ENCODE measurements around the gene MED27. TPM values are rescaled to one million over a fixed set of nuclear protein-coding genes. Genes with fewer than 3 reads are reported as not detected.
"Not testable (repeated sequence)": the region's sequence is repeated elsewhere in the genome, so short reads cannot be mapped to it uniquely, and the experiment has no call there.

MED27 gene
- total RNA-seq, 2 experiments from 2014 or later = 31.3 to 32.9 TPM

GRCh38 chr9:132062806-132063205 lies 16.9 kb downstream of the MED27 start:
- H3K4me1 Mint-ChIP-seq = peaks cover 10% of the 10 kb centered on the region
- peaks cover 16% of the 10 kb centered on the region for H3K9me3 Mint-ChIP-seq
- DNase-seq = no peak
- no peaks in the 10 kb centered on the region for H3K27me3 Mint-ChIP-seq
- no peak overlapping the region for H3K27ac Mint-ChIP-seq
- H3K36me3 Mint-ChIP-seq = peaks cover 28% of the 10 kb centered on the region
- no peak overlapping the region for H3K4me3 Mint-ChIP-seq

- peaks cover 16% of the 10 kb centered on the region for H3K9me3 Mint-ChIP-seq
- no peaks in the 10 kb centered on the region for H3K27me3 Mint-ChIP-seq
- H3K4me3 Mint-ChIP-seq = no peak overlapping the region
- no peak overlapping the region for H3K27ac Mint-ChIP-seq
- peaks cover 13% of the 10 kb centered on the region for H3K4me1 Mint-ChIP-seq
- DNase-seq = no peak
- H3K36me3 Mint-ChIP-seq = peaks cover 36% of the 10 kb centered on the region
Measured at GRCh38 chr9:132061526-132061925, 18.1 kb downstream of the MED27 start.

- H3K4me3 Mint-ChIP-seq = no peak overlapping the region
- peaks cover 15% of the 10 kb centered on the region for H3K4me1 Mint-ChIP-seq
- no peak overlapping the region for H3K27ac Mint-ChIP-seq
- no peaks in the 10 kb centered on the region for H3K27me3 Mint-ChIP-seq
- DNase-seq = no peak
- peaks cover 36% of the 10 kb centered on the region for H3K36me3 Mint-ChIP-seq
- H3K9me3 Mint-ChIP-seq = peaks cover 16% of the 10 kb centered on the region
Measured at GRCh38 chr9:132059361-132059760, 20.3 kb downstream of the MED27 start.

GRCh38 chr9:132058226-132058625 lies 21.4 kb downstream of the MED27 start:
- H3K4me1 Mint-ChIP-seq = peaks cover 19% of the 10 kb centered on the region
- H3K9me3 Mint-ChIP-seq = peaks cover 16% of the 10 kb centered on the region
- DNase-seq, H3K27me3 Mint-ChIP-seq, H3K4me3 Mint-ChIP-seq, H3K27ac Mint-ChIP-seq: not testable (repeated sequence)
- H3K36me3 Mint-ChIP-seq = peaks cover 36% of the 10 kb centered on the region

- Mint-ChIP-seq H3K9me3 (peaks cover 16% of the 10 kb centered on the region), H3K27me3 (no peaks in the 10 kb centered on the region), H3K36me3 (peaks cover 36% of the 10 kb centered on the region), H3K27ac (no peak overlapping the region), H3K4me3 (no peak overlapping the region), H3K4me1 (peaks cover 23% of the 10 kb centered on the region)
- no peak for DNase-seq
Measured at GRCh38 chr9:132056717-132057560, 22.7 kb downstream of the MED27 start.

GRCh38 chr9:132055756-132056155 lies 23.9 kb downstream of the MED27 start:
- Mint-ChIP-seq H3K27ac (no peak overlapping the region), H3K27me3 (no peaks in the 10 kb centered on the region), H3K36me3 (peaks cover 33% of the 10 kb centered on the region), H3K4me1 (peaks cover 23% of the 10 kb centered on the region), H3K4me3 (no peak overlapping the region), H3K9me3 (peaks cover 16% of the 10 kb centered on the region)
- no peak for DNase-seq

GRCh38 chr9:132054024-132054423 lies 25.6 kb downstream of the MED27 start:
- no peaks in the 10 kb centered on the region for H3K27me3 Mint-ChIP-seq
- no peak overlapping the region for H3K27ac Mint-ChIP-seq
- no peak for DNase-seq
- H3K4me1 Mint-ChIP-seq = peaks cover 27% of the 10 kb centered on the region
- peaks cover 11% of the 10 kb centered on the region for H3K9me3 Mint-ChIP-seq
- peaks cover 18% of the 10 kb centered on the region for H3K36me3 Mint-ChIP-seq
- H3K4me3 Mint-ChIP-seq = no peak overlapping the region

- H3K9me3 Mint-ChIP-seq = no peaks in the 10 kb centered on the region
- H3K27me3 Mint-ChIP-seq = no peaks in the 10 kb centered on the region
- DNase-seq = no peak
- peaks cover 29% of the 10 kb centered on the region for H3K4me1 Mint-ChIP-seq
- no peaks in the 10 kb centered on the region for H3K36me3 Mint-ChIP-seq
- no peak overlapping the region for H3K27ac Mint-ChIP-seq
- H3K4me3 Mint-ChIP-seq = no peak overlapping the region
Measured at GRCh38 chr9:132049900-132050299, 29.8 kb downstream of the MED27 start.

- Mint-ChIP-seq H3K4me3 (no peak overlapping the region), H3K36me3 (no peaks in the 10 kb centered on the region), H3K27me3 (no peaks in the 10 kb centered on the region), H3K4me1 (peaks cover 27% of the 10 kb centered on the region), H3K27ac (no peak overlapping the region), H3K9me3 (no peaks in the 10 kb centered on the region)
- no peak for DNase-seq
Measured at GRCh38 chr9:132049323-132049882, 30.3 kb downstream of the MED27 start.

- Mint-ChIP-seq H3K27me3 (no peaks in the 10 kb centered on the region), H3K9me3 (no peaks in the 10 kb centered on the region), H3K4me3 (no peak overlapping the region), H3K27ac (no peak overlapping the region), H3K36me3 (no peaks in the 10 kb centered on the region), H3K4me1 (peaks cover 26% of the 10 kb centered on the region)
- no peak for DNase-seq
Measured at GRCh38 chr9:132048201-132048600, 31.5 kb downstream of the MED27 start.

- Mint-ChIP-seq H3K27me3 (no peaks in the 10 kb centered on the region), H3K4me3 (no peak overlapping the region), H3K36me3 (no peaks in the 10 kb centered on the region), H3K9me3 (no peaks in the 10 kb centered on the region), H3K27ac (no peak overlapping the region), H3K4me1 (peaks cover 29% of the 10 kb centered on the region)
- no peak for DNase-seq
Measured at GRCh38 chr9:132046456-132046855, 33.2 kb downstream of the MED27 start.

- no peak for DNase-seq
- Mint-ChIP-seq H3K4me3 (no peak overlapping the region), H3K9me3 (no peaks in the 10 kb centered on the region), H3K4me1 (peaks cover 27% of the 10 kb centered on the region), H3K27ac (no peak overlapping the region), H3K36me3 (no peaks in the 10 kb centered on the region), H3K27me3 (no peaks in the 10 kb centered on the region)
Measured at GRCh38 chr9:132044176-132044875, 35.3 kb downstream of the MED27 start.

- Mint-ChIP-seq H3K4me3 (no peak overlapping the region), H3K4me1 (peaks cover 21% of the 10 kb centered on the region), H3K36me3 (no peaks in the 10 kb centered on the region), H3K27ac (no peak overlapping the region), H3K9me3 (no peaks in the 10 kb centered on the region), H3K27me3 (no peaks in the 10 kb centered on the region)
- DNase-seq = no peak
Measured at GRCh38 chr9:132043708-132044107, 36.0 kb downstream of the MED27 start.

GRCh38 chr9:132042324-132042723 lies 37.3 kb downstream of the MED27 start:
- H3K27ac Mint-ChIP-seq = no peak overlapping the region
- no peak for DNase-seq
- no peak overlapping the region for H3K4me3 Mint-ChIP-seq
- H3K9me3 Mint-ChIP-seq = no peaks in the 10 kb centered on the region
- peaks cover 12% of the 10 kb centered on the region for H3K4me1 Mint-ChIP-seq
- no peaks in the 10 kb centered on the region for H3K27me3 Mint-ChIP-seq
- peaks cover 2% of the 10 kb centered on the region for H3K36me3 Mint-ChIP-seq

- Mint-ChIP-seq H3K36me3 (peaks cover 2% of the 10 kb centered on the region), H3K4me3 (no peak overlapping the region), H3K9me3 (no peaks in the 10 kb centered on the region), H3K27me3 (no peaks in the 10 kb centered on the region), H3K4me1 (peaks cover 14% of the 10 kb centered on the region), H3K27ac (no peak overlapping the region)
- no peak for DNase-seq
Measured at GRCh38 chr9:132041798-132042197, 37.9 kb downstream of the MED27 start.

Measured in activated naive CD8-positive, alpha-beta T cell treated with anti-CD3 and anti-CD28 coated beads for 36 hours (primary cell).